ENCODE results near the gene DTX1. TPM values are rescaled to one million over a fixed set of nuclear protein-coding genes. Genes with fewer than 3 reads are reported as not detected.
A peak's percentile ranks its signal among the peaks of the same experiment; 100 is the strongest.

DTX1 gene
- total RNA-seq, 2 donors from 2014 or later = 9.8 to 17.3 TPM

DNA sequence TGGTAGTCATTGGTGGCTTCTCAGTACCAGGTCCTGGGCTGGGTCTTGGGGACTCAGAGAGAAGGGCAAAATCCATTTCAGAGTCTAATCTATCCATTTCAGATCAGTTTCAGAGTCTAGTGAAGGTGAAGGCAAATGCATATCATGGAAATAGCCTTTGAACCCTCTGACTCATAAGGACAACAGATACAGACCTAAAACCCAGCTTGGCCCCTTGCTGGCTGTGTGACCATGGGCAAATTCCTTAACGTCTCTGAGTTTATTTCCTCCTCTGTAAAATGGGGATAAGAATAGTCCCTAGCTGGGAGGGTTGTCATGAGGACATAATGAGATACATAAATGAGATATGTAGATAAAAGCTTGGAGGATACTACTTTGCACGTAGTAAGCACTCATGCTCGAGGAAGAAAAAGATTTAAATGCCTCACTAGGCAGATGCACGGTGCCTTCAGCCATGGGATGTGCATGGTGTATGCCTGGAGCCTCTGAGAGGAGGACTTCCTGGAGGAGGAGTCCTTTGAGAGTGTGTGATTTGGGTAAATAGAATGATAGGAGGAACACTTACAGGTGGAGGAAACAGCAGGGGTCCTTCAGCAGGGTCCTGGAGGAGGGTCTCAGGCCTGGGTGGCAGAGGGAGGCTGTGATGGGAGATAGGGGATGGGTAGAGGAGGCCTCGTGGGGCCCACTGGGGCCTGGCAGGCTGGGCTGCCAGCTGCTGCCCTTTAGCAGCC is 8.0 kb downstream of the DTX1 start:
- no peak for DNase-seq (ENCODE audit: low spot score in 2 of 2)
- no peak for ATAC-seq
- H3K9me3 Mint-ChIP-seq = no peaks in the 10 kb centered on the region
- peak overlapping the region; percentile 80 to 91 for H3K27ac Mint-ChIP-seq
- H3K36me3 Mint-ChIP-seq = no peaks in the 10 kb centered on the region

DNA sequence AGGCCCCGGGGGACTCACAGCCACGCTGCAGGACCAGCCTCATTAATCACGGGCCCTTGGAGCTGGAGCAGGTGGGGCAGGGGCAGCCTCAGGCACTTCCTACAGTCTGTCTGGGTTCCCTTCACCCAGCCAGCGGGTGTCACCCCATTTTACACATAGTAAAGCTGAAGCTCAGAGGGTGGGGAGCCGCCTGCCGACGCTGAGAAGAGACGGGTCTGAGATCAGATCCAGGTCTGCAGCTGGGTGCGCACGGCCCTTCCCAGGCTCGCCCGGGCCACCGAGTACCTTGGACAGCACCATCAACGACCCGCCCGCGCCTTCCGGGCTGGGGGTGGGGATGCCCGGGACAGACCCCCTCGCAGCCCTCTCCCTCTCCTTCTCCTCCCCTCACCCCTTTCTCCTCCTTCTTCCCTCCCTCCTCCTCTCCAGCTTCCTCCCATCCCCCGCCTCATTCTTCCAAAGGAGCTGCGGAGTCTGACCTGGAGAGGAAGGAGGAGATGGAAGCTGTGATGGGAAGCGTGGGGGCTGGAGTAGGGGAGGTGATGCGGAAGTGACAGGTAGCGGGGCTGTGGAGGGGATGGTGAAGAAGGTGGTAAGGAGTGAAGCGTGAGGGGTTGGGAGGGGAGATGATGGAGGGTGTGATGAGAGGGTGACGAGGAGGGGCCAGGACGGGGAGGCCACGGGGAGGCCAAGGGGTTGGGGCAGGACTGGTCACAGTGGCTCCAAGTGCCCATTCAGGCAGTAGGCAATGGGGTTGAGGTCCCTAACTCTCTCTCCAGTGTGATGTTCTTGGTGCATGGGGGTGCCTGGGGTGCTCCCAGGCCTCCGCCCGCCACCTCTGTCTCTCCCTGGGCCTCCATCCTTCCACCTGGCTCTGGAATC is 8.8 kb downstream of the DTX1 start:
- H3K27ac Mint-ChIP-seq = peak overlapping the region; percentile 72 to 80
- no peaks in the 10 kb centered on the region for H3K36me3 Mint-ChIP-seq
- no peak for ATAC-seq

DNA sequence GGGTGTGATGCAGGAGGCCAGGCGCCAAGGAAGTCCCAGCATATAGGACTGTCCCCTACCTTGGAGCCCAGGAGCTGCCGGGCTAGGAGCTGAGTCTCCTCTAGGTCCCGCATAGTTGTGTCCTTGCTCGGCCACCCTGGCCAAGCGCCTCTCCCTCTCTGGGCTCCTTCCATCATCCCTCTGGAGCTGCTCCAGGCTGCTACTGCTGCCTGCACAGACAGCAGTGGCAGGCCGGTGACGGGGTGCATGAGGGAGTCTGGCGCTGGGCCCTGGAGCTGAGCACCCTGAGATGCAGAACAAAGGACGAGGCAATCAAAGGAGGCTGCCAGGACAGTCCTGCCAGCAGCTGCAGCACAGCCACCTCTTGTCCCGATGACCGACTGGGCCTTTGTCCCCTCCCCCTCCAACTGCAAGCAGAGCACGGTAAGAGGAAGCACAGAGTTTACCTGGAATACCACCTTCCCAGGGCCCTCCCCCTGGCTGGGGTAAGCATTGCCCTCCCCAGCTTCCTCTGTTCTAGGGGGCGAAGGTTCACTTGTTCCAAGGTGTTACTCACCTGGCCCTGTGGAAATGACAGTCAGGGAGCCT is 10.4 kb downstream of the DTX1 start:
- DNase-seq (ENCODE audit: low spot score in 2 of 2) (no peak), ATAC-seq (peak in 1 of 2 donors; percentile 2)
- Mint-ChIP-seq H3K27ac (peak overlapping the region in 1 of 2 donors; percentile 32), H3K9me3 (no peaks in the 10 kb centered on the region), H3K36me3 (no peaks in the 10 kb centered on the region)

More for the DNA sequence above, 8.8 kb downstream of the DTX1 start:
- DNase-seq (ENCODE audit: low spot score in 2 of 2) = no peak
- H3K9me3 Mint-ChIP-seq = no peaks in the 10 kb centered on the region

DNA sequence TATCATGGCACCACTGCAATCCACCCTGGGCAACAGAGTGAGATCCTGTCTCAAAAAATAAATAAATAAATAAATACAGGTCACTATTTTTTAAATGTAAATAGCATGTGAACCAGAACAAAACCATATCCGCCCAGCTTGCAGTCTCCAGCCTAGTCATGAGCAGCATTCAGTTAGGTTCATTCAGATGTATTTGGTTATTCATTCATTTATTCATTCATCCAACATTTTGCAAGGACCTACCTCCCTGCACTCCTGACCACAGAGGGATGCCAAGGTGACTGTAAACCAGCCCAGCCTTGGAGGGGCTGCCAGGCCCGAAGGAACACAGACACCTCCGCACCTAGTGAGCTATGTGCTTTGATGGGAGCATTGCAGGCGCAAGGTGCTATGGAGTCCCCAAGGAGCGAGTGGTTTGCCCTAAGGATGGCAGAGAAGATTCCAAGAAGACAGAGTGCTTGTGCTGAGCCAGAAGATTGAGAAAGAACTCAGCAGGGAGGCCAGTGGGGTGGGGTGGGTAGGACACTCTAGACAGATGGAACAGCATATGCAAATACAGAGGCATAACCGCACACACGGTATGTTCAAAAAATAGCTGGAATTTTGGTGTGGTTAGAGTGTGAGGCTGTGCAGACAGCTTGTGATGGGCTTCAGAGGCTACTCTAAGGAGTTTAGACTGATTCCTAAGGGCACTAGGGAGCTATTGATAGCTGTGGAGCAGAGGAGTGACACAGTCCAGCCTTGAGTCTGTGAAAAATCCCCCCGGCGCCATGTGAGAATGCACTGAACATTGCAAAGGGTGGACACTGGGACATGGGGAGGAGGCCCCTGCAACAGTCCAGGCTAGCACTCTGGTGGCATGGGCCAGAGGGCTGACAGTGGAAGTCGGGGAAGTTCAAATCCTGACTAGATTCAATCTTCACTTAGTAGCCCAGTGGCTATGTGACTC is 11.7 kb downstream of the DTX1 start:
- DNase-seq (ENCODE audit: low spot score in 2 of 2) = no peak
- Mint-ChIP-seq H3K27ac (peak overlapping the region in 1 of 2 donors; percentile 2), H3K9me3 (no peaks in the 10 kb centered on the region), H3K36me3 (no peaks in the 10 kb centered on the region)
- no peak for ATAC-seq

DNA sequence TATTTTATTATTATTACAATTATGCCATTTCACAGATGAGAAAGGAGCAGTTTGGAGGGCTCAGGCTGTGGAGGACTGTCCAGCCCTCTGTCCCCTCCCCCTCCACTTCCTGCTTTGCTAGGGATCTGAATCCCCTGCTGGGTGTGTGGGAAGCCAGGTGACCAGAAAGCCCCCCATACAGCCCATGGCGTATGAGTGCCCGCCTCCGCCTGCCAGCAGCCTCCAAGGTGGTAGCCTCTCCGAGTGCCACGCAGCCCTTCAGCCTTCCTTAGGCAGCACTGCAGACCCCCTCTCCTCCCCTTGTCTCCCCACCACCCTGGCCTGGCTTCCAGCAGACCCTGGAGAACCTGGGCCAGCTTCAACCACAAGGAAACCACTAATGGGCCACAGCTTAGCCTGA is 12.6 kb downstream of the DTX1 start:
- peak overlapping the region in 1 of 2 donors; percentile 84 for H3K27ac Mint-ChIP-seq
- H3K36me3 Mint-ChIP-seq = no peaks in the 10 kb centered on the region
- ATAC-seq = no peak
- H3K9me3 Mint-ChIP-seq = no peaks in the 10 kb centered on the region
- DNase-seq (ENCODE audit: low spot score in 2 of 2) = no peak

DNA sequence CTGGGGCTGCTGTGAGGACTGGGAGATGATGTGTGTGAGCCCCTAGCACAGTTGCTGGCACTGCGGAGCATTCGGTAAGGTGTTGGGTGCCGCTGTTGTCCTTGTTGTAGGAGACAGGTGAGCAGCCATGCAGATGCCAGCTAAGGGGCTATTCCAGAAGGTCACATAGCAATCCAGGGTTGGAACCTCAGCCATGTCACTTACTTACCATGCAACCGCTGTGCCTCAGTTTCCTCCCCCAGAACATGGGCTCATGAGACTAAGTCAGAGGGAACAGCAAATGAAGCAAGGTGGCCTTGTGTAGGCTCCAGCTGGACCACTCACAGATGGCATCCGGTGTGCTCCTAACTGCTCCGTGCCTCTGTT is 13.2 kb downstream of the DTX1 start:
- no peak for ATAC-seq
- H3K27ac Mint-ChIP-seq = peak overlapping the region in 1 of 2 donors; percentile 84
- DNase-seq (ENCODE audit: low spot score in 2 of 2) = no peak
- H3K36me3 Mint-ChIP-seq = no peaks in the 10 kb centered on the region
- no peaks in the 10 kb centered on the region for H3K9me3 Mint-ChIP-seq

DNA sequence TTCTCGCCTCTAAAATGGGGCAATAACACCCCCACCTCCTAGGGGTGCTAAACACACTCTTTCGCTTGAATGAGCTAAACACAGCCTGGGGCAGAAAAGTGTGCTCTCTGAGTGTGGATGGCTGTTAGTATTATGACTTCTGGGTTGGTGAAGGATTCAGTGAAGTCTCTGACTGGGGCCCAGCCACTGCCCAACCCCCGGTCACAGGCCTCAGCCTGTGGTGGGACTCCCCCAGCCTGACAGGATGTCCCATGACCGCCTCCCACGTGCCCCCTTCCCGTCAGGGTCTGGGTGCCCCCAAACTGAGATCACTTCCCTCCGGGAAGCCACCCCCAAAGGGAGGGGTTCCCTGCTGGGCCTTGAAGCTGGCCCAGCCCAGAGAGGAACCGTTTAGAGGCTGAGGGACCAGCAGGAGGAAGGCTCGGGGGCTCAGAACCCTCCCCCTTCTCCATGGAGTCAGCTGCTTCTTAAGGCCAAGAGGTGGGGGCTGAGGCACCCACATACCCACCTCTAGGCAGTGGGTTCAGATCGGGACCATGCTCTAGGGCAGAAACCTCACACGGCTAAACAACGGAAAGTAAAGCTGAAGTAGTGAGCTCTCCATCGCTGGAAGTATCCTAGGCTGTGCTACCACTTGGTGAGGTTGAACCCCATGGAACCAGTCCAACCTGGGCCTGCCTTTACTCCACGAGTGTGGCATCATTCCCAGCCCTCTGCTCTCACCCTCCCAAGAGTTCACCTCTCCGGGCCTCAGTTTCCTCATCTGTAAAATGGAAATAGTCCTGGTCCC is 13.8 kb downstream of the DTX1 start:
- Mint-ChIP-seq H3K36me3 (no peaks in the 10 kb centered on the region), H3K27ac (peak overlapping the region; percentile 84 to 91), H3K9me3 (no peaks in the 10 kb centered on the region)
- ATAC-seq = peak; percentile 77 to 88
- DNase-seq (ENCODE audit: low spot score in 2 of 2) = peak; percentile 40 to 81

DNA sequence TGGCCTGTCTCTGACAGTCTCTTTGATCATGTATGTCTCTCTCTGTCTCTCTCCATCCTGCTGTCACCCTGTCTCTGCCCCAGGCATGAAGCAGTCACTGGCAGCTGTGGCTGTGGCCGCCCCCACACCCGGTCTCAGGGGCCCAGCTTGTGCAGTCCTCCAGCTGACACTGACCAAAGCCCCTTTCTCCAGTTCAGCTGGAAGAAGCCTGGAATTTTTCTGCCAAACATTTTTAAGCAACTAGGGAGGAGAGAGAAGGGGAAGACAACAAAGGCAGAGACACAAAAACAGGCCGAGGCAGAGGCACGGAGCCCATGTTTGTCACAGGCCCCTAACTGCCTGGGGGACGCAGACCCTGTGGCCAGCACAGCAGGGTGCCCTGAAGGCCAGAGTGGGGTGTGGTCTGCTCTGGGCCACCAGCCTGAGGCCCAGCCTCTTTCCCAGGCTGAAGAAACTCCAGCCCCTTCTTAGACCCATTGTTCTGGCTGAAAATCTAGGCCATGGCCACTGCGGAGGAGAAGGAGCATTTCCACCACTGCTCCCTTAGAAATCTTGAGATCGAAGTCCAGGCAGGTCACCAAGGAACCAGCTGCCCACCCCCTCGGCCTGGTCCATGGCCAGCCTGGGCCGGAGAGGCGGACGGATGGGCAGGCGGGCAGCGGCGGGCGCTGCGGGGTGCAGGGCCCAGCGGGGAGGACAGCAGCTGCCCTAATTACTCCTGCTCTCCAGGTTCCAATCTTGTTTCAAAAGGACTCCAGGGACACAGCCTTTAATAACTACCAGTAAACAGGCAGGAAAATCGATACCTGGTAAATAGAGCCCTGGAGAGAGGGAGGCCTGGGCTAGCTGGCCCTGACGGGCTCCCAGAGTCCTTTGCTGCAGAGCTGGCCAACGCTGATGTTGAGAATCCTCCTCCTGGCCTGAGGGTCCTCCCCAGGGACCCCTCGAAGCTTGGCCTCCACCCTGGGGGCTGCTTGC is 14.9 kb downstream of the DTX1 start:
- Mint-ChIP-seq H3K27ac (peak overlapping the region; percentile 84 to 85), H3K9me3 (no peaks in the 10 kb centered on the region), H3K36me3 (no peaks in the 10 kb centered on the region)
- DNase-seq (ENCODE audit: low spot score in 2 of 2) (no peak), ATAC-seq (no peak)

DNA sequence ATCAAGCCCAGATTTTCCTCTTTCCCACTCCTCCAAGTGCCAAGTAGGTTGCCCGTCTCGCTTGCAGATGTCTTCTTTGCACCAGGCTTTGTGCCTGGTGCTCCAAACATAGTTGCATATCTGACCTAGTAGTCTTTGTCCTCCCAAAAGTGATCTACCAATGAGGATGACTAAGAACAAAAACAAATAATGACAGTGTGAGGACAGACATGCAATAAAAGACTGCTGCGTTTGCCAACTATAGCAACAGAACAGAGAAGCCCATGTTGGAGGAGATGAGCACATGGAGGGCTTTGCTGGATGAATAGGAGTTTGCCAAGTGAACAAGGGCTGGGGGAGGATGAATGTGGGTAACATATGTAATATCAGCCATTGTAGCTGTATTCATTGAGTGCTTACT is 15.6 kb downstream of the DTX1 start:
- Mint-ChIP-seq H3K27ac (peak overlapping the region; percentile 2 to 85), H3K9me3 (no peaks in the 10 kb centered on the region), H3K36me3 (no peaks in the 10 kb centered on the region)
- ATAC-seq (peak in 1 of 2 donors; percentile 55), DNase-seq (ENCODE audit: low spot score in 2 of 2) (no peak)

DNA sequence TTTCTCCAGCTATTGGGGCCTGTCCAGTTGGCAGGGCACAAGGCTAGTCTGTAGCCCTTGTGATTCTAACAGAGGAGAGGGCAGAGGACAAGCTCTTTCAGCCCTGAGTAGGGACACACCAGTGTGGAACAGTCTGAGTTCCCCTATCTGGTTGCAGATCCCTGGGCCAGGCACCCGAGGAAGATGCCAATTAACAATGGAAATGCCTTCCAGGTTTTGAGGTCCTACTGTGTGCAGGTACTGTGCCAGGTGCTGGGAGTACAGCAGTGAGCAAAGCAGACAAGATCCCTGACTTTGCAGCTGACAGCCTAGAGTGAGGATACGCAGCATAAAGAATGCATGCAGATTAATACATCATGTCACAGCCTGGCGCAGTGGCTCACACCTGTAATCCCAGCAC is 17.1 kb downstream of the DTX1 start:
- ATAC-seq = no peak
- Mint-ChIP-seq H3K36me3 (no peaks in the 10 kb centered on the region), H3K27ac (peak overlapping the region in 1 of 2 donors; percentile 85), H3K9me3 (no peaks in the 10 kb centered on the region)
- no peak for DNase-seq (ENCODE audit: low spot score in 2 of 2)

DNA sequence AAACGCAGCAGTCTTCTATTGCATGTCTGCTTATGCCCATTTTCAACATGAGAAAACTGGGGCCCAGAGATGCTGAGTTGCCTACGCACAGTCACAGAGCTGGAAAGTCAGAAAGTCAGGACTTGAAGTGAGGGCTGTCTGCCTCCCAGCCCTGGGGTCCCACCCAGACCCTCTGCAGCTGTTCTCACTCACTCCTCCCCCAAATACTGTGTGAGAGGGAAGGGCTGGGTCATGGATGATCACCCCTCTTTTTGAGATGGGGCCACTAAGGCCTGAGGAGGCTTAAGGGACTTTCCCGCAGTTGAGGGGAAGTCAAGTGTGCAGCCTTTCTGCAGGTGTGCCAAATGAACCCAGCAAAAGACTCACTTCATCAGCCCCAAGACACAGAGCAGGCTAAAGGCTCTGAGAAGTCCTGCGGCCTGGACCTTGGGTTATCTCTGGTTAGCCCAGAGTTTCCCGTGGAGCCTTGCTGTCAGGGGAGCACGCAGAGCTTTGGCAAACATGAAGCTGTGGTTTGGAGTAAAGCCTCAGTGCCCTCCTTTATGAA is 18.7 kb downstream of the DTX1 start:
- ATAC-seq (peak in 1 of 2 donors; percentile 42), DNase-seq (ENCODE audit: low spot score in 2 of 2) (no peak)
- Mint-ChIP-seq H3K36me3 (no peaks in the 10 kb centered on the region), H3K9me3 (no peaks in the 10 kb centered on the region), H3K27ac (peak overlapping the region; percentile 47 to 62)

DNA sequence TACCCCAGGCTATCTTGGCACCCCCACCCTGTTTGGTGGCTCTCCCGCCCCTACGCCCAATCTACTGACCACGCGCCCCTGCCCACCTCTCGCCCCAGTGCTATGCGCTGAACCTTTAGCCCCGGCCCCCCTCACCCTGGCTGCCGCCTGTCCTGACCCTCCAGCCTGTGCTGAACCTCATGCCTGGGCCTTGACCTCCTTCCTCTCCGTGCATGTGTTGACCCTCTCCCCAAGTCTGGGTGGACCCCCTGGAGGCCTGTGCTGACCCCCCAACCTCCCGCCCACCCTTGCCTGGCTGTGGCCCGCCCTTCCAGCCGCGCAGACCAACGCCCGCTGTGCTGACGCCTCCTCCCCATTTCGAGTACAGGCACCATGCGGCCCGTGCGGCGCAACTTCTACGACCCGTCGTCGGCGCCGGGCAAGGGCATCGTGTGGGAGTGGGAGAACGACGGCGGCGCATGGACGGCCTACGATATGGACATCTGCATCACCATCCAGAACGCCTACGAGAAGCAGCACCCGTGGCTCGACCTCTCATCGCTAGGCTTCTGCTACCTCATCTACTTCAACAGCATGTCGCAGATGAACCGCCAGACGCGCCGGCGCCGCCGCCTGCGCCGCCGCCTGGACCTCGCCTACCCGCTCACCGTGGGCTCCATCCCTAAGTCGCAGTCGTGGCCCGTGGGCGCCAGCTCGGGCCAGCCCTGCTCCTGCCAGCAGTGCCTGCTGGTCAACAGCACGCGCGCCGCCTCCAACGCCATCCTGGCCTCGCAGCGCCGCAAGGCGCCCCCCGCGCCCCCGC is 20.7 kb downstream of the DTX1 start:
- Mint-ChIP-seq H3K27ac (no peak overlapping the region), H3K36me3 (no peaks in the 10 kb centered on the region), H3K9me3 (no peaks in the 10 kb centered on the region)
- DNase-seq (ENCODE audit: low spot score in 2 of 2) = no peak
- ATAC-seq = no peak

DNA sequence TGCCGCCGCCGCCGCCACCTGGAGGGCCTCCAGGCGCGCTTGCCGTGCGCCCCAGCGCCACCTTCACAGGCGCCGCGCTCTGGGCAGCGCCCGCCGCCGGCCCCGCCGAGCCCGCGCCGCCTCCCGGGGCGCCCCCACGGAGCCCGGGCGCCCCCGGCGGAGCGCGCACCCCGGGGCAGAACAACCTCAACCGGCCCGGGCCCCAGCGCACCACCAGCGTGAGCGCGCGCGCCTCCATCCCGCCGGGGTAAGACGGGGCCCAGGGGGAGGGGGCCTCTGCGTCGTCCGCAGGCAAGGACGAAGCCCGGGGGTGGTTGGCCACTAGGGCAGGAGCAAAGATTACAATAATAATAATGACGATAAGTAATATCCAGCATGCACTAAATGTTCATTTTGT is 21.3 kb downstream of the DTX1 start:
- no peak overlapping the region for H3K27ac Mint-ChIP-seq
- H3K9me3 Mint-ChIP-seq = no peaks in the 10 kb centered on the region
- DNase-seq (ENCODE audit: low spot score in 2 of 2) (no peak), ATAC-seq (no peak)
- H3K36me3 Mint-ChIP-seq = no peaks in the 10 kb centered on the region

DNA sequence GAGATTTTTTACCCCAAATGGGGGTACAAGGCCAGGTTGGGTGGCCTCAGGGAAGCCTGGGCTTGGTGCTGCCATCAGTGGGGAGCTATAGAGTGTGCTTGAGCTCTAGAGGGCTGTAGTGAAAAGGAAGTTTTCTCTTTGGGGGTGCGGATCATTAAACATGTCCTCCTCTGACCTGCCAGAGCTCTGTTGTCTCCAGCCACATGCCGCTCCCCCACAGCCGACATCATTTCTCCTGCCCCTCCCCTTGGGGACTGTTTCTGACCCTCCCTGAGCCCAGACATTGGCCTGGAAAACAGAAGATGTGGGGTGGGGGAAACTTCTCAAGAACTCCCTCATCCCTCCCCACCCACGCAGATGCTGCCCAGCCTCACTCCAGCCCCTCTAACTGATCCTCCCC is 25.3 kb downstream of the DTX1 start:
- Mint-ChIP-seq H3K36me3 (no peaks in the 10 kb centered on the region), H3K27ac (peak overlapping the region in 1 of 2 donors; percentile 40), H3K9me3 (no peaks in the 10 kb centered on the region)
- DNase-seq (ENCODE audit: low spot score in 2 of 2) = no peak
- no peak for ATAC-seq
